SKM-1 treated with dmso at 0.1 percent for 144 hours (cell line): Measurements from ENCODE around the gene TRIM28.

Source experiments
- DNase-seq: peaks from one replicate; lab custom pipeline; 2025; ENCODE audit not compliant: unreplicated experiment; lab: John Stamatoyannopoulos, UW

Gene TRIM28

DNA sequence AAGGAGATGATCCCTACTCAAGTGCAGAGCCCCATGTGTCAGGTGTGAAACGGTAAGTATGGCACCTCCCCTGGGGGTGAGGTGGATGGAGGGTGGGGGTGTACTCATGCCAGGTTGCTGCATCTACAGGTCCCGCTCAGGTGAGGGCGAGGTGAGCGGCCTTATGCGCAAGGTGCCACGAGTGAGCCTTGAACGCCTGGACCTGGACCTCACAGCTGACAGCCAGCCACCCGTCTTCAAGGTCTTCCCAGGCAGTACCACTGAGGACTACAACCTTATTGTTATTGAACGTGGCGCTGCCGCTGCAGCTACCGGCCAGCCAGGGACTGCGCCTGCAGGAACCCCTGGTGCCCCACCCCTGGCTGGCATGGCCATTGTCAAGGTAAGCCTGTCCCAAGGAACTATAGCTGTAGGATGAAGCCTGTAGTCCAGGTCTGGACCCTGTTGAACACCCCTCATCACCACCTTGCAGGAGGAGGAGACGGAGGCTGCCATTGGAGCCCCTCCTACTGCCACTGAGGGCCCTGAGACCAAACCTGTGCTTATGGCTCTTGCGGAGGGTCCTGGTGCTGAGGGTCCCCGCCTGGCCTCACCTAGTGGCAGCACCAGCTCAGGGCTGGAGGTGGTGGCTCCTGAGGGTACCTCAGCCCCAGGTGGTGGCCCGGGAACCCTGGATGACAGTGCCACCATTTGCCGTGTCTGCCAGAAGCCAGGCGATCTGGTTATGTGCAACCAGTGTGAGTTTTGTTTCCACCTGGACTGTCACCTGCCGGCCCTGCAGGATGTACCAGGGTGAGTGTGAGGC lies 5.2 kb downstream of the TRIM28 start:
- DNase-seq, result no peak

DNA sequence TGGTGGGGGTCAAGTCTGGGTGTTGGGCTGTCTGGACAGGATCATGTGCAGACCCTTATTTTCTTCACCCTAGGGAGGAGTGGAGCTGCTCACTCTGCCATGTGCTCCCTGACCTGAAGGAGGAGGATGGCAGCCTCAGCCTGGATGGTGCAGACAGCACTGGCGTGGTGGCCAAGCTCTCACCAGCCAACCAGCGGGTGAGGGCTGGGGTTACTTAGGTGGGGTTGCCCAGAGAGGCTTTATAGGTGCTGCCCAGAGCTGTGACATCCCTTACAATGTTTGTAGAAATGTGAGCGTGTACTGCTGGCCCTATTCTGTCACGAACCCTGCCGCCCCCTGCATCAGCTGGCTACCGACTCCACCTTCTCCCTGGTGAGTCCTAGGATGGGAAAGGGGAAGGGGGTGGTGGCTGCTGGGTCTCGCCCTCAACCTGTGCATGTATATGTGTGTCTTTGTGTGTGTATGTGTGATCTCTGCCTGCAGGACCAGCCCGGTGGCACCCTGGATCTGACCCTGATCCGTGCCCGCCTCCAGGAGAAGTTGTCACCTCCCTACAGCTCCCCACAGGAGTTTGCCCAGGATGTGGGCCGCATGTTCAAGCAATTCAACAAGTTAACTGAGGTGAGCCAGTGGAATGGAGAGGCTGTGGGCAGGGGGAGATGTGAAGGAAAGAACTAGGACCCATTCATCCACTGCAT lies 5.9 kb downstream of the TRIM28 start:
- DNase-seq, result no peak

DNA sequence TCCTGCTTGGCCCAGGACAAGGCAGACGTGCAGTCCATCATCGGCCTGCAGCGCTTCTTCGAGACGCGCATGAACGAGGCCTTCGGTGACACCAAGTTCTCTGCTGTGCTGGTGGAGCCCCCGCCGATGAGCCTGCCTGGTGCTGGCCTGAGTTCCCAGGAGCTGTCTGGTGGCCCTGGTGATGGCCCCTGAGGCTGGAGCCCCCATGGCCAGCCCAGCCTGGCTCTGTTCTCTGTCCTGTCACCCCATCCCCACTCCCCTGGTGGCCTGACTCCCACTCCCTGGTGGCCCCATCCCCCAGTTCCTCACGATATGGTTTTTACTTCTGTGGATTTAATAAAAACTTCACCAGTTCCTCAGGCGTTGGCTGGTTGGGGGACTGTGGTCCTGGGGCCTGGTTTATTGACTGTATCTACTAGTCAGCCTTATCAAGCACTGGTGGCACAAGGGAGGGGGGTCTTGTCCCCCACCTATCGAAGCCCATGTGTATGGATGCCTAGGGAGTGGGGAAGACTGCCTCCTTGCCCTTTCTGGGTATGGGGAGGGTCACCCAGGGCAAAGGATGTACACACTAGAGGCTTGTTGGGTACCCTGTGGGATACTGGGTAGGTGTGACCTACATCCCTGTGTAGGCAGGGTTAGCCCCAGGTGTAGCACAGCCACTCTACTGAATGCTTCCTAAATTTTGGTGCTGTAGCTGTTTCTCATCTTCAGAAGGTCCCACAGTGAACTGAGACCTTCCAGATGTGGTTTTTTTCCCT lies 6.7 kb downstream of the TRIM28 start:
- DNase-seq, result no peak

DNA sequence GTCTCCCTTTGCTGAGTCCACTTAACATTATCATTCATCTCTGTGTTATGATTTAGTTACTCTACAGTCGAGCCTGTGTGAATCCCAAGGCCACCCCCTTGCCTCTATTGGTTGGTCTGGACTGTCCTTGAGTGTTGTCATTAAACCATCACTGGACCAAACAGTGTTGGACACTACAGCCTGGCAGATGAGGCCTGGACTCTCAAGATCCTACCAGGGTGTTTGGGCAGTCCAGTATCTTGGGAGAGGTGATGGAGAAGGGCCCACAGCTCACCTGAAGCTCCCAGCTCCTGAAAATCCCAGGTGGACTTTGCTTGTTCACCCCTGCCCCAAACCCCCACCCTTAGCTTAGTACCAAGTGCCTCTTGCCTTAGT lies 7.2 kb downstream of the TRIM28 start:
- DNase-seq, result no peak

DNA sequence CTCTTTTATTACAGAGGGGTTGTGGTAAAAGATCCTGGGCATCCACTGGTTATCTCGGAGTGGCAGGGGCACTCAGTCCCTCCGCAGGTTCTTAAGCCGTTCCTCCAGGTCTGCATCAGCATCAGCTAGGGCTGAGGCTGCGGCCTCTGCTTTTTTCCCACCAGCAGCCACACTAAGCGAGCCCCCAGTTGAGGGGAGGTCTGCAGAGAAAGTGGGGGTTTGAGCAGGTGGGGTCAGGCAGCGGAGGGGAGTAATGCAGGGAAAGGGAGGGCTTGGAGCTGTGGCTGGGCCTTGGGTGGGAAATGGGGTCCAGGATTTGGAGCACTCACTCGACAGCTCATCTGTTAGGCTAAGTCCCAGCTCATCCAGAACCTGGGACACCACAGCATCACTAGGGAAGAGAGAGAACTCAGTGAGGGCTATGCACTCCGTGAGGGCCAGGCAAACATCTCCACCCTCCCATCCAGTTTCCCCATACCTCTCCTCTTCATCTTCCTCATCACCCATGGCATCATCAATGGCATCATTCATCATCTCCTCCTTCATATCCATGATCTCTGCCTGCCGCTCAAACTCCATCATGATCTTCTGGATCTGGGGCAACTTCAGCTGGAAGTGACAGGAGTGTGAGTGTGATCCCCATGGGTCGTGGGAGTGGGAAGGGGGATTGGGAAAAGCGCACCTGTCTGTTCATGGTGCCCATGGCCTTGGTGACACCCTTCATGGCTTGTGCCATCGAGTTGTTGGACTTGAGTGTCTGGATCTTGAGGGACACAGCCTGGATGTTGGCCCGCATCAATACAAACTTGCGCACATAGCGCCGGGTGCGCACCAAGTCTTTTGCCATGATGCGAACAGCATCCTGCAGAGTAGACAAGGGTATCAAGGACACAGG lies 8.0 kb downstream of the TRIM28 start:
- no peak for DNase-seq

DNA sequence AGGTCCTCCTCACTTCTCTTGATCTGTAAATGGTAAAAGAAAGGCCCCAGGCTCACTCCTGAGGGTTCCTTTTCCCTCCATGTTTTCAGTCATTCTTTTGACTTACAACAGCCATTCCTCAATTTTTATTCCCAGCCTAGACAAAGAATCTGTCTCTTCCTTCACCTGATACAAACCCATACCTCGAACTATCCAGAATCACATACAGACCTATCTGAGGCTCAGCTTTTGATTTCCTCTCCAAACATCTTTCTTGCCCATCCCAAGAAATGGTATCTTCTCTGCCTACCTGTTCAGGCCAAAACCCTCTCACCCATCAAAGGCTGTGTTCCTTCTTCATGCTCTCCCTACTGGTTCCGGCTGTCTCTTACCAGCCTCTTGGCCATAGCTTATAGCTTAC lies 8.8 kb downstream of the TRIM28 start:
- DNase-seq, result no peak

DNA sequence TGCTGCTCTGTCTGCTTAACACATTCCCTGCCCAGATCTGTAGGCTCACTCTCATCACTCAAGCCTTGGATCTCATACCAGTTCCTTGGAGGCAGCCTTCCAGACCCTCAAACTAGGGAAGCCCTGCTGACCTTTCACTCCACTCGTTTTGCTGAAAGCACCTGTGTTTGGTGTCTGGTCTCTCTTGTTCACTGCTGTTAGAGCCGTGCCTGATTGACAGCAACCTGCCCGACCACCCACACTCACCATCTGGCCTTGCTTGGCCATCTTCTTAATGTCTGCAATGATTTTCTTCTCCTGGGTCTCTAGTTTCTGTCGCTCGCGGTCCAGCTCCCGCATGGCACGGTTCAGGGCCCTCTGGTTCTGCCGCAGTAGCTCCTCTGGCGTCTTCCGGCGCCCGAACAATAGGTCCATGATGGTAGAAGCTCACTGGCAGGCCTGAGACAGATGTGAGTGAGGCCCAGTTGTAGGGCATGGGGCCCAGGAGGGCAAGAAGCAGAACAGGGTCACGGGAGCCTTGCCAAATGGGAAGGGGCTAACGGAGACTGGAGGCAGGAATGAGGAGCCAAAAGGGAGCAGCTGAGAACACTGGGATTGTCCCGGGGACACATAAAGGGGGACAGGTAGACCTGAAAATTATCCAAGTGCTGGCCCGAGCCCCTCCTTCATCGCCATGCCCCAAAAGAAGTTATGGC lies 10.1 kb downstream of the TRIM28 start:
- DNase-seq, result no peak

DNA sequence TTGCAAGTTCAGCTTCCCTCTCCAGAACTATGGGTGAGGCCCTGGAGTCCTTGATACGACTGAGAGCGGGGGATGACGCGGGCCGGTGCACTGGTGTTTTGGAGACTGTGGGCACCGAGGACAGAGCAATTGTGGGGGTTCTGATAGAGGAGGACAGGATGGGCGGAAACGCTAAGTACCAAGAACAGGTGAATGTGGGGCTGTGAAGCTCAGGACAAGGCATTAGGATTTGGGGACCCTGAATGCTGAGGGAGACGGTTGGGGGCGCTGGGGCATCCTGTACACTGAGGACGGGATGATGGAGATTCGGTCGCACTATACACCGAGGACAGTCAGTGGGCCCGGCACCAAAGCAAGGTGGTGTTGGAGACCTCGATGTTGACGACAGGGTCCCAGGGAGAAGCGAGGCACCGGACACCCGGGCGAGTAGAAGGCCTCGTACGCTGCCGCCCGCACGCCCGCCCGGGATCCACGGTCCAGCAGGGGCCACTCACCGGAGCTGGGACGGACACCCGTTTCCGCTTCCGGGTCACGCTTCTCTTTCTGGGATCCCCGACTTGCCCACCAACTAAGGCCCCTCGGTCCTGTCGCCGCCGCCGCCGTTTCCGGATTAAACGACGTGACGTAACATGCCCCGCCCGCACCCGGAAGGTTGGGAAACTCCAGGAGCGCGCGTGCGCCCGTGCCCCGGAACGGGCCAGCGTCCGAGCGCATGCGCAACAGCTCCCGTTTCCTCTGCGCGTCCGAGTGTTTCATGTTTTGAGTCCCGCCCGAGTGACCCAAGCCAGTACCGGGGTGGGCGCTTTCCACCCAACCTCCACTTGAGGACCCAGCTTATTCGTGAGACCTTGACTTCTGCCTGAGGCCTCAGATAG lies 10.9 kb downstream of the TRIM28 start, which contains the start of gene CHMP2A:
TSS of gene CHMP2A (minus strand) at position 612 of the 875 bp plus-strand sequence. CDS start 893 bp downstream, outside the sequence.
- no peak for DNase-seq

DNA sequence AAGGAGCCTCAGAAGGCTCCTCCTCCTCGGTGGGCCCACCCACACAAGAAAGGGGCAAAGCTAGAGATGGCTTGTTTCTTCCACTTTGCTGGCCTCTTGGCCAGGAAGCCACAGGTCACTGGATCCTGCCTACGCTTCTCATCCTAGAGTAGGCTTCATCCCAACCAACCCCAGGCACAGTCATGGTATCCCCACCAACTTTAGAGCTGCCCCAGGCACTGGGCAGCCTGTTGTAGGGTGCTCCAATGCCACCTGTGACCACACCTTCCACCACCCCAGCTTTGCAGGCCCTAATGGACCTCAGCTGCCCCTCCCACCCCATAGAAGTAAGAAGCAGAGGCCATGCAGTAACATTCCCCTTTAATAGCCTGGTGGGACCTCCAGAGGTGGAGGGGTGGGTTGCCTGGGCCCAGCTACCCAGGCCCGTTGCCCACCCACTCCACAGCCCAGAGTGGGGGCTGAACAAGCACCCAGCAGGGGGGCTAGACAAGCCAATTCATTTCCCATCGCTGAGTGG lies 11.6 kb downstream of the TRIM28 start:
- DNase-seq, result no peak

DNA sequence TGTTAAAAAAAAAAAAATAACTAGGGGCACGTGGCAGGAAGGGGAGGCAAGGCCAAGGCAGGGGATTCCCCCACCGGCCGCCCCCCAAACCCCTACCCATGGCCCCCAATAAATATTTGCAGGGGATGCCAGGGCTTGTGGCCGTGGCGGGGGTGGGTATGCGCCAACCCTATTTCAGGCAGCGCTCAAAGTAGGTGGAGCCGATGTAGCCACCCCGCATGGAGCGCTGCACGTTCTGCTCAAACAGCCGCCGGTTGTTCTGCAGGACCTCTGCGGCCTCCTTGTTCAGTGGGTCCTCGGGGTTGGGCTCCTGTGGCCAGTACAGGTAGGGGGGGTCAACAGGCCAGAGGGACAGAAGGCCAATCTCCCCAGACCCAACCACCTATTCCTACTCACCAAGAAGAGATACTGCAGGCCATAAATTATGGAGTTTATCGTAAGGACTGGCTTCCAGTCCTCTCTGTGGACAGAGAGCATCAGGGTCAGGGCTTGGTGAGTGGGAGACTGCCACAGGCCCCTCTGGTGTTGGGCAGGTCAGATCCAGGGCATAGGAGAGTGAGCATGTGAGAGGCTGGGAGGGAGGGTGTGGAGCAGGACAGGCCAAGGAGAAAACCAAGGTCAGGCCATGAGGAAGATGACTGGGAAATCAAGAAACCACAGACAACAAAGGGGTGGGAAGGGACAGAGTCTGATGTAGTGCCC lies 12.2 kb downstream of the TRIM28 start:
- no peak for DNase-seq

DNA sequence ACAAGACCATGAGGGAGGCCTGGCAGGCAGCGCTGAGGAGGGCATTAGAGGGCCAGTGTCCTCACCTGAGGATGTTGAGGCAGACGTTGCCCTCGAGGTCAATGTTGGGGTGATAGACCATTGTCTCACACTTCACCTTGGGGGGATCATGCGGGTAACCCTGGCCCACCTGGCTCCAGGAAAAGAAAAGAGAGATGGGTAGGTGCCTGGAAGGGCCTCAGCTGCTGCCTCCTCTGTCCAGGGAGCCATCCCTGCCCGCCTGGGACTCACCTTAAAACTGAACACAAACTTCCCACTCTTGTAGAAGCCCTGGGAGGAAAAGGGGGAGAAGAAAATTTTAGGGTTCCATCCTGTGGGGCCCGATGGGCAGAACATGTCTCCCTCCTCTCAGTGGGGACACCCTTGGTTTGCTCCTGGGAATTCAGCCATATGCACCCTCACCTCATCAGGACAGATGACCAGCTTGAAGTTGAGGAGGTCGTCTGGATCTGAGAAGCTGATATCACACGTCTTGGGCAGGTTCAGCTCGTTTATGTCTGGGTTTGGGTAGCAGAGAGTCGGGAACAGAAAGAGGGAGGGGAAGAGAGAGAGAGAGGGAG lies 12.9 kb downstream of the TRIM28 start:
- DNase-seq, result no peak

DNA sequence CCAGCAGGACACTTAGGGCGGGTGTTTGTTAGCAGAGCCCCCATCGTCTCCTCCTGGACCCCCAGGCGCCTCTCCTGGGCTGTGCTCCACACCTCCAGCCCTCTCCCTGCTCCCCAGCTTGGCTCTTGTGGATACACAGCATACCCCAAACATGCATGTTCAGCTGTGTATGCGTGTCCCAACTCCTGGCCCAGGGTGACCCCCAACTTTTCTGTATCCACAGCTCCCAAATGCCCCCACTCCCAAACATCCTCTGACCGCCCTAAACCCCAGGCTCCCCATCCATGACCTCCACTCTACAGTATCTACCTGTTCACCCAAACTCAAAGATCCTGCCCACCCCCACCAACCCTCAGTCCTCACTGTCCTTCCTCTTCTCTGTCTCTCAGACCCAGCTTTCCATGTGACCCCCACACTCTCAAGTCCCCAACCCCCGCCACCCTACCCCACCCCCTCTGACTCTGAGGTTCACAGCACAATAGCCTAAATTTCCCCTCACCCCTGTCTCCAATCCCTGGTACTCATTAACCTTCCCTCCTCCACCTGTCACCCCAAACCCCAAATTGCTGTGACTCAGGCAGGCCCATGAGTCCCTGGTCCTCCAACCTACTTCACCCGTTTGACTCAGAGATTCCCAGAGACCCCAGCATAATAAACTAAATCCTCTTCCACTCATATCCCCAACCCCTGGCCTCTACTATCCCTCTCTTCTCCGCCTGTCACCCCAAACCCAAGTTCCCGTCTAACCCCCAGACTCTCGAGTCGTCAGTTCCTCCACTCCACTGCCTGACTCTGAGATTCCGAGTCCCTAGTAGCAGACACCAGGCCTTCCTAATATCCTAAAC lies 13.6 kb downstream of the TRIM28 start:
- no peak for DNase-seq

DNA sequence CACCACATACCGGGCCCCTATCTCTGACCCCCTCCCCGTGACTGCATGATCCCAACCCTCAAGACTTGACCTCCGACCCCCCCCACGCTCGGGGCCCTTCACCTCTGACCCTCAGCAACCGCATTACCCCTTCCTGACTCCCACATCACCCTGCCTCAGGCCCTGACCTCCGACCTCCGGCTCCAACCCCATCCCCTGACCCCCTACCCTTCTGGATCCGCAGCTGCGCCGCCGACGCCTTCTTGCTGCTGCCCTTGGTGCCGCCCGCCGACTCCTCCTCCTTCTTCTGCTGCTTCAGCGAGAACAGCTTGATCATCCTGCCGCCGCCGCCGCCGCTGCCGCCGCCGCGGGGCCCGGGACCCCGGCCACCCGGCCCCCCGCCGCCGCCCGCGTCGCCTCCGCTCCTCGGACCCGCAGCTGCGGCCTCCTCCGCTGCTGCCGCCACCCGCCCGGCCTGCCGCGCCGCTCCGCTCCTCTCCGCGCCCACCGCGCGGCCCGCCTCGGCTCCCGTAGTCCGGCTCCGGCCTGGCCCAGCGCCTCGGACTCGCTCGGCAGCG lies 14.3 kb downstream of the TRIM28 start, which contains the start of gene UBE2M:
TSS of gene UBE2M (minus strand) at position 546 of the 557 bp plus-strand sequence. CDS start at position 316, 230 bp downstream.
- DNase-seq, result no peak

DNA sequence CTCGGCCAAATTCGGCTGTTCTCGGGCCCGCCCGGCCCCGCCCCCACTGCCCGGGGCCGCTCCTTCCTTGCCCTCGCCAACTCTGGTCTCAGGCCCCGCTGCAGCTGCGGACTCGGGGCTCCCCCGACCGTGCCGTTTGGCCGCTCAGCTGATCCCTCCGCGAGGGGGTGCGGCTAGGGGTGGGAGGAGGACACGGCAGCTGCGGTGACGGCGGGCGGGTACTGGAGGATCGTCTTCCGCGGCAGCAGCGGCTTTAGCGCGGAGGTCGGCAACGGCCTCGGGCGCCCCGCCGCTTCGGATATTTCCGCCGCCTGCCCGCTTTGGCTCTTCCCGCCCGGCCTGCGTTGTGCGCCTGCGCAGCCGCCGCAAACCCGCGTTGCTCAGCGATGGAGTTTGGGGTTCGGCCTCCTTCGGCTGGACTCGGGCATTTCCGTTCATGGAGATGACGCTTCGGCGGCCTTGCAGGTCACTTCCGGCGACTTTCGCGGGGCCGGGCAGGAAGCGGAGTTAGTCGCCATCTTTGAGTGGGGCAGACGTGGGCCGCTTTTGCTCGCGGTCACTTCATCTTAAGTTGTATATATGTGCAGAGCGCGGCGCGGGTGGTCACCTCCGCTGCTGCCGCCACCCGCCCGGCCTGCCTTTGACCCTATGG lies 14.9 kb downstream of the TRIM28 start:
- DNase-seq, result no peak

DNA sequence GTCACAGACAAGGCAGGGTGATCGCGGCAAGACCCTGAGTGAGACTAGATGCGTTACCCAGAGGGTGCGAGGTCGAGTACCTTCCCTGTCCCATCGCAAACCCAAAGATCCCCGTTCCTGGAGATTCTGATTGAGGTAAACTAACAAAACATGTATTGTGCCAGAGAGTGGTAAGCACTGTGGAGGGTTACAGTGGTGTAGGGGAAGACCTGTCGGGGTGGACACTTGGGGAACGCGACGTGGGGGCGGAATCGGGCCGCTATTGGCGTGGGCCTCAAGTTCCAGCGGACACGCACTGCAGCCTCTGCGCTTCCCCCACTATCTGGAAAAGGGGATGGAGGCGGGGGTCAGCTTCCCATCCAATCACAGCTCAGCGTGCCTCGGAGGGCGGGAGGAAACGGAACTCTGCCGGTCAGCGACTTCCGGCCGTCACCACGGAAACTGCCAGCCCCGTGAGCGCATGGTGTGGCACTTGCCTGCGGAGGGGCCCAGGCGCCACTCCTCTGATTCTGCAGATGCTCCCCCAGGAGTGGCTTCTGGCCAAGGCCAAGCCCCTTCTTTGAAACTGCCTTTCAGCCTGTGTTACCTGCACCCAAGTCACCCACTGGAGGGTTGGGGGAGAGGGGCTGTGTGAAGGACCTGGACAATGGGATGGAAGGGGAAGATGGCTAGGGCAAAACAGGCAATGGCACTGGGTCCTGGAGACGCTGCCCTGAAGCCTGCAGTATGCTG lies 15.6 kb downstream of the TRIM28 start:
- no peak for DNase-seq
